ENCODE data around the gene ABCC2. TPM values are rescaled to one million over a fixed set of nuclear protein-coding genes. Genes with fewer than 3 reads are reported as not detected.

ABCC2 gene
- polyA plus RNA-seq, 3 donors, result 6.9 to 11.1 (median 9.8) TPM

DNA sequence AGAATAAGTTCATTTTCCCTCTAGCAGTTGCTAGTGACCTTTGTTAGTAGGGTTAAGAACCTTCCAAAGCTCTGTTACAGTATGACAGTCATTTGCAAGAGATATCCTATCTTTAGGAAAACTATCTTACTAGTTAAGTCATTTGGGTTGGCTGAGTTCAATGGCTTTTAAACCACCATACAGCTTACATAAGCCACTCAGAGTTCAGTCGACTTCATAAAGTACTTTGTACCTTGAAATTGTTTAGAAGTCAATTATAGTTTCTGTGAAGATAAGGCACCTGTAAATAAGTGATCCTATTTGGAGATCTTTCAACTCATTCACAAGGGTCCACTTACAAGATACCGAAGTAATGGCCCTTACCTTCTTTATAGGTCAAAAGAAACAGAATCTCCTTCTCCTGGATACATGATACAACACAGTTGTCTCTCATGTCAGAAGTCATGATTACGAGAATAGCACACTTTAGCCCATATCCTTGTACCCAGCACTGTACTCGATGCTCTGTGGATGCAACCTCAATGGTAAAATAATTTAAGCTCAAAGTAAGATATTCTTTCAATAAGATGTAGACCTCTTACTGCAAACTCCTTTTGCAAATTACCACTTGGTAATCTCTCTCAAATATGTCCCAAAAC, 11.9 kb upstream of the ABCC2 start:
- no peak for DNase-seq (ENCODE audit: low read depth in 3 of 3, low spot score in 2 of 3)

DNA sequence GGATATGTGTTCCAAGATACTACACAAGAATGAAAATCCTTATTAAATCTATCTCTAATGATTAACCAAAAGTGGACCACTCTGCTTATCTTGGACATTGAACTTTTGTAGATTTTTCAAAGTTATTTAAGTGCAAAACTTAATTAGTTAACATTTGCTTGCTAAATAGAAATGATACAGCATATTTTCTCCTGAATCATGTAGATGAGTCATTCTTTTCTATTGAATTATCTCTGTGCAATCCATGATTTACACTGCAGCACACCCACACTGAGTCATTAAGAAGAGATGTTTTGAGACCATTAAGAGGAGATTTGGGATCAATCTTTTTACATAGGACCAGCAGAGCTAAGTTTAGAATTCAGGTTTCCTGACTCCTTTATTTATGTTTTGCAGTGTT, 6.6 kb upstream of the ABCC2 start:
- no peak for DNase-seq (ENCODE audit: low read depth in 3 of 3, low spot score in 2 of 3)

DNA sequence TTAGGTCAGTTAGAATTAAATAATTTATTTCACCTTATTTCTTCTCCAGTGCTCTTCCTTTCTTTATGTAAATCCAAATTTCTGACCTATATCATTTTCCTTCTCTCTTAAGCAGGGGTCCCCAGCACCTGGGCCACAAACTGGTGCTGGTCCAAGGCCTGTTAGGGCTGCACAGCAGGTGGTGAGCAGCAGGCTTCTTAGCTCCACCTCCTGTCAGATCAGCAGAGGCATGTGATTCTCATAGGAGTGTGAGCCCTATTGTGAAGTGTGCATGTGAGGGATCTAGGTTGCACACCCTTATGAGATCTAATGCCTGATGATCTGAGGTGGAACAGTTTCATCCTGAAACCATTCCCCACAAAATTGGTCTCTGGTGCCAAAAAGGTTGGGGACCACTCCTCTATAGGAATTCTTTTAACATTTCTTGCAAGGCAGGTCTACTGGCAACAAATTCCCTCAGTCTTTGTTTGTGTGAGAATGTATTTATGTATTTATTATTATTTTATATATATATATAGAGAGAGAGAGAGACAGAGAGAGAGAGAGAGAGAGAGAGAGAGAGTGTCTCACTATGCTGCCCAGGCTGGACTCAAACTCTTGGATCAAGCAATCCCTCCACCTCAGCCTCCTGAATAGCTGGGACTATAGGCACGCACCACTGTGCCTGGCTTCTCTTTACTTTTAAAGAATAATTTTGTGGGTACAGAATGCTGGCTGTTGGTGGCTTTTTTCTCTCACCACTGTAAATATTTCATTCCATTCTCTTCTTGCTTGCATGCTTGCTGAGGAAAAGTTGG, 4.3 kb upstream of the ABCC2 start:
- DNase-seq (ENCODE audit: low read depth in 3 of 3, low spot score in 2 of 3), result no peak

DNA sequence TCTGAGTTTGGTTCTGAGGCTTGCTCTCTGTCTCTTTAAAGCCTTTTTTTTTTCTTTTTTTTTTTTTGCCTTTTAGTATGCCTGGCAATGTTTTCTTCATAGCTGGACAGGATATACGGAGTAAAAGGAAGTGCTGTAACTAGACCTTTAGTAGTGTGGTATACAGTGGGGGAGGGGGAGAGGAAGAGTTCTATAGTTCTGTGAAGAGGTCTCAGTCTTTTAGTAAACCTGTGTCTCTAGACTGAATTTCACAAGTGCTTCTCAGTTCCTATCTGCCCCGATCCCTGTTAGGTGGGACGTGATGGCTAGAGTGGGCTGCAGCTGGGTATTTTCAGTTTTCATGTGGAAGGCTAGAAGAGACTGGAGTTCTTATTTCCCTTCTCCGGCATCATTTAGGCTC, 3.1 kb upstream of the ABCC2 start:
- DNase-seq (ENCODE audit: low read depth in 3 of 3, low spot score in 2 of 3), result no peak

DNA sequence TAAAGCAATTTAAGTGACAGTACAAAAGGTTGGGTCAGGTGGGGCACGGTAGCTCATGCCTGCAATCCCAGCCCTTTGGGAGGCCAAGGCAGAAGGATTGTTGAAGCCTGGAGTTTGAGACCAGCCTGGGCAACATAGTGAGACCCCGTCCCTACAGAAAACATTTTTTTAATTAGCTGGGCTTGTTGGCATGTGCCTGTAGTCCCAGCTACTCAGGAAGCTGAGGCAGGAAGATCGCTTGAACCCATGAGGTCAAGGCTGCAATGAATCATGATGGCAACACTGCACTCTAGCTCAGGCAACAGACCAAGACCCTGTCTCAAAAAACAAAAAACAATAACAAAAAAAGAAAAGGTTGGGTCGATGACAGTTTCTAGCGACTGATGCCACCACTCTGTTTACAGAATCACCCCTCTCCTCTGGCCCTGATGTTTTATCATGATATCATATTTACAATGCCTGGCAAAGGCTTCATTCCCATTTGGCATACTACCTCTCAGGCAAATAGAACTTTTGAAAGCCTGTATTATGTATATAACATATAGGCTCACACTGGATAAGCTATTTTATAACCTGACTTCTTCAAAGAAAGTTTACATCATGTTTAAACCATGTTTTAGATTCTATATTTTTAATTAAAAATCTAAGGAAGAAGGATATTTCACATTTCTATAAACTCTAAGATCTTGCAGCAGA, 558 bp upstream of the ABCC2 start:
- DNase-seq (ENCODE audit: low read depth in 3 of 3, low spot score in 2 of 3), result no peak

DNA sequence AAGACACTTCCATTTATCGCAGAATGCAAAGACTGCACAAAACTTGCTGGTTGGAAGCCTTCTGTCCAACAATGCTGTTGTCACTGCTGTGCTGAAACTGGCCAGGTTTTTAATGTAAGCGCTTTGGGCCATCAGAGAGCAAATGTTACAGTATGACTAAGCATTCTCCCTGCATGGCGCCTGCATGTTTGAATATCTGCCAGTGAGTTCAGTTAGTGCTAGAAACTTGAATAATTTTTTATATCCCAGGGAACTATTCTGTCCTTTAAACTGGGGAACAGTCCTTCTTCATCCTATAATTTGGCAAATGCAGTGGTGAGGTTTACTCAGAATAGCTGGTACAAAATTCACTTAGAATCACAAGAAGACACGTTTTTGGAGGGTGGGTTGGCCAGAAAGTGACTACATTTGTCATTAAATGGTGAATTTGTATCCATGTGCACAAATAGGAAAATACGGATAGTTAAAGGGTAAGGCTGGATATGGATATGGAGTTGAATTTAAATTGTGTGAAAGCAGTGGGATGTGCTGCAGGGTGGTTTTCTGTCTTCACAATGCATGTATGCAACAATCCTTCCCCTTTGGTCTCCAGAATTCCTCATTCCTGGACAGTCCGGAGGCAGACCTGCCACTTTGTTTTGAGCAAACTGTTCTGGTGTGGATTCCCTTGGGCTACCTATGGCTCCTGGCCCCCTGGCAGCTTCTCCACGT, 1.7 kb downstream of the ABCC2 start:
- DNase-seq (ENCODE audit: low read depth in 3 of 3, low spot score in 2 of 3), result no peak

DNA sequence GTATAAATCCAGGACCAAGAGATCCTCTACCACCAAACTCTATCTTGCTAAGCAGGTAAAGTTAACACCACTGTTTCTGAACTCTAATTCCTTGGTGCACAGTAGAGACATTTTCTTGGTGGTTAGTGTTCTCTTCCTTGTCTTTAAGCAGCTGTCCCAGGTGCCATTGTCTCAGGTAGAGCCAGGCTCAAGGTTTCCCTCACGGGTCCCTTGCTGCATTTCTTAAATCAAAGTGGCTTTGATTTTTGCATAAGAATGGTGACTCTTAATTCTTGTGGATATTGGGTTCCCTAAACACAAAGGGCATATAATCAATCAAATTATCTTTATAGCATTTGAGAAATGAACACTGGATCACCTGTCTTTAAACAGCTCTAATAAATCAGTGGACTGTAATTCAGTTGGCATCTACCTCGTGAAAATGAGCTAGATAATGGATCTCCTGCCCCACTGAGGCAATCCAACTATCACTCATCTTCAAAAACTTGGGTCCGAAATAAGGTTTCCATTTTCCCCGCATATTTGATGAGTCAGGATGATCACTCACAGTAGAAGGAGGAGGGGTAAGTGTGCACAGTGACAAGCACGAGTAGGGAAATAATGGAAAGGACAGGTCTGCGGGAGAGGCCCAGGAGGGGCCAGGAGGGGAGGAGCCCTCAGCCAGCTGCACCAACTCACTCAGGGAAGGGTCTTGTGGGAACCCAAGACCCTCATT, 2.4 kb downstream of the ABCC2 start:
- no peak for DNase-seq (ENCODE audit: low read depth in 3 of 3, low spot score in 2 of 3)

DNA sequence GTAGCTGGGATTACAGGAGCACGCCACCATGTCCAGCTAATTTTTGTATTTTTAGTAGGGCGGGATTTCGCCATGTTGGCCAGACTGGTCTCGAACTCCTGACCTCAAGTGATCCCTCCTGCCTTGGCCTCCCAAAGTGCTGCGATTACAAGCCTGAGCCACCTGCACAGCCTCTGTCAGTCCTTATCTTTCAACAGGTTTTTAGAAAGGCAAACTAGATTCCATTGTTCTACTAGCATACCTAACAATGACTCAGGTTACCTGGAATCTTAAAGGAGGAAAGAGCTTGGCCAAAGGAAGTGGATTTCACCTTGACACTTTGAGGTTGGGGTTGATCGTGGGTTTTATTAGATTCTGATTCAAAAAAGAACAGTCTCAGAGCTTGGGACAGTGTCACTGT, 3.2 kb downstream of the ABCC2 start:
- DNase-seq (ENCODE audit: low read depth in 3 of 3, low spot score in 2 of 3), result no peak

DNA sequence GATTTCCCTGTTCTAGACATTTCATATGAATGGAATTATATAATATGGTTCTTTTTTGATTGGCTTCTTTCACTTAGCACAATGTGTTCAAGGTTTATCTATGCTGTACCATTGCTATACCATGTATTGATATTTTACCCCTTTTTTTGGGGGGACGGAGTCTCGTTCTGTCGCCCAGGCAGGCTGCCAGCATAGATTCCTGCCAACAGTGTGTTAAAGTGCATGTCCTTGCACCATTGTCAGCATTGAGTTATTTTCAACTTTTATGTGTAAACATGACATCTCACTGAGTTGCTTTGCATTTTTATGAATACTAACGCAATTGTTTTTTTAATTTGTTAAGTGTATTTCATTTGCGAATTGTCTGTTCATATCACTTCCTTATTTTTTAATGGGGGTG, 4.9 kb downstream of the ABCC2 start:
- no peak for DNase-seq (ENCODE audit: low read depth in 3 of 3, low spot score in 2 of 3)

DNA sequence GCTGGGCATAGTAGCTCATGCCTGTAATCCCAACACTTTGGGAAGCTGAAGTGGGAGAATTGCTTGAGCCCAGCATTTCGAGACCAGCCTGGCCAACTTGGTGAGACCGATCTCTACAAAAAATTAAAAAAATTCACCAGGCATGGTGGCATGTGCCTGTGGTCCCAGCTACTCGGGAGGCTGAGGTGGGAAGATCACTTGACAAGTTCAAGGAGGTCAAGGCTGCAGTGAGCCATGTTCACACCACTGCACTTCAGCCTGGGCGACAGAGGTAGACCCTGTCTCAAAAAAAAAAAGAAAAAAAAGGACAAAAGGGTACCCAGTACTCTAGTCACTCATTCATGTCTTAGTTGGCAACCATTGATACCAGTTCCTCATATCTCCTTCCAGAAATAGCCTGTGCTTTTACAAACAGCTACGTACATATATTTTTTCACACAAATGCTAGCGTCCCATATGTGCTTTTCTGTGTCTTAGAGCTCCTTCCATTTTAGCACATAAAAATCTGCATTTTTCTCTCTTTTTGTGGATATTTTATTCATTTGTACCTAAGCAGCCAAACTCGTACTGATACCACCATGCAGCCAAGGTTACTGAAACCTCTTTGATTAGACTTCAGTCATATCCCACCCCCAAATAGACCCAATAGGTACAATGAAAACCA, 5.5 kb downstream of the ABCC2 start:
- DNase-seq (ENCODE audit: low read depth in 3 of 3, low spot score in 2 of 3), result no peak

DNA sequence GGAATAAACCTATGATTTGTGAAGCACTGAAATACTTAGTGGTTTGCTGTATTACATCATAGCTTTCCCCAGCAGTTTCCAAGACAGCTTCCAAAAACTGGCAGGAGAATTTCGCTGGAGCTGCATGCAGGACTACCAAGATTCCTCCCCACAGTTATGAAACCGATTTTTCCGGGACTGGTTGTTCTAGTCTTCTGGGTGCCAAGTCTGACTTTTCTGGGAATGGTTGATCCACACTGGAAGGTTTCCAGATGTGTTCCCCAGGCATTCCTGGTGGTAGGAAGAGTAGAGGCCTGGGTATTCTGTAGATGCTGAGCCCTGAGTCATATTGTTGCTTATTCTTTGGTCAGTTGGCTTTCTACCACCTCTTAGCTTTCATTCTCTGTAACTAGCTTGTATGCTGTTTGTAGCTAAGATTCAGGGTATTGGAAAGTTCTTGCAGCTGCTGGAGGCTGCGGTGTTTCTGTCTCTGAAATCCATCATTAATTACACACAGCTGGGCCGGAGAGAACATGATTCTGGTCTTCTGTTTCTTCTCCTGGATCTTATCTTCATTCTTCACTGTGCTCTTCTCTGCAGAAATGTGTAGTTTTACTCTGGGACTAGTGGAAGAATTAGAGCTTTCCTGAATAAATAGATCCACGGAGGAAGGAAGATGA, 6.3 kb downstream of the ABCC2 start:
- DNase-seq (ENCODE audit: low read depth in 3 of 3, low spot score in 2 of 3), result no peak

DNA sequence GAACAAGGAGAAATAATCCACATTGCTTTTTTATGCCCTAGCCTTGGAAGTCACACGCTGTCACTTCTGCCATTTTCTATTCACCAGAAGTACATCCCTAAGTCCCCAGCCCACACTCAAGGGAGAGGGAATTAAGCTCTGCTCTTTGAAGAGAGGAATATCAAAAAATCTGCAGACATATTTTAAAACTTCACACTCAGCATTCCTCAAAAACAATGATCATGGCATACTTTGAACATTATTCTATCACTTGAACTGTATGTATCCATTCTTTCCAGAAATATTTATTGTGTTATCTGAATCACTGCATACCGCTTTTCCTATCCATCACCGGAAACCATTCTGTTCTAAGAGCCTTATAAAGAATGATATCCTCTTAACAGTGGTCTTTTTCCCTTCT, 9.4 kb downstream of the ABCC2 start:
- no peak for DNase-seq (ENCODE audit: low read depth in 3 of 3, low spot score in 2 of 3)

DNA sequence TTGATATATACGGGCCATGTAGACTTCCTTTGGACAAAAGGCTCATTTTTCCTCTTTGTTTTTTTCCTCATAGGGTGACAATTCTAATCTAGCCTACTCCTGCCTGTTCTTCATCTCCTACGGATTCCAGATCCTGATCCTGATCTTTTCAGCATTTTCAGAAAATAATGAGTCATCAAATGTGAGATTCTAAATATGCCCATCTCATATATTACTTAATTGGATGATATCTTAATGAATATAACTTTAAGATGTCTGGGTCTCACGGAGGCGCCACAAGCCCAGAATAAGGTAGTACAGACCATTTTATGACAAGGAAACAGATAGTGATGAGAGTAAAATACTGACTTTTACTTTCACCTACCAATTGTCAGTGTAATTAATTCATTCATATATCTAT, 11.4 kb downstream of the ABCC2 start:
- no peak for DNase-seq (ENCODE audit: low read depth in 3 of 3, low spot score in 2 of 3)

DNA sequence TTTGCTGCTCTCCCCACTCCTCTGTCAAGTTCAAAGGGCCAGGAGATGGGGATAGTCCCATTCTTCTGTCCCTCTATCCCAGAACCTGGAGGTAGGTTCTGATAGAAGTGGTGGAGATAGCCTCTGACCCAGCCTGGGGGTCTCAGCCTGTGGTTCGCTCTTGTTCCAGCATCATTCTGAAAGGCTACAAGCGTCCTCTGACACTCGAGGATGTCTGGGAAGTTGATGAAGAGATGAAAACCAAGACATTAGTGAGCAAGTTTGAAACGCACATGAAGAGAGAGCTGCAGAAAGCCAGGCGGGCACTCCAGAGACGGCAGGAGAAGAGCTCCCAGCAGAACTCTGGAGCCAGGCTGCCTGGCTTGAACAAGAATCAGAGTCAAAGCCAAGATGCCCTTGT, 14.5 kb downstream of the ABCC2 start:
- no peak for DNase-seq (ENCODE audit: low read depth in 3 of 3, low spot score in 2 of 3)

DNA sequence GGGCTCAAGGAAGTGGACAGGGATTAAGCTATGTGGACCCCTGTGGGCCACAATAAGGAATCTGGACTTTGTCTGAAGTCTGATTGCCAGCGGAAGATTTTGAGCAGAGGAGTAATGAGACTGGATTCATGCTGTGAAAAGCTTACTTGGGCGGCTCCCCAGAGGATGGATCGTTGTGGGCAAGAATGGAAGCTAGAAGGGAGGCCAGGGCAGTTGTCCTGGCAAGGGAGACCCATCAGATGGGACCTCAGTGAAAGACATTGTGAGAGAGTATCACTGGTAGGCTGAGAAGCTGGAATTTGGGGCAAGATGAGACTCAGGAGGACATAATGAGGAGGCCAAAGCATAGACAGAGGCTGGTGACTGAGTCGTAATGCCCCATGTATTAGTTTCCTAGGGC, 15.6 kb downstream of the ABCC2 start:
- no peak for DNase-seq (ENCODE audit: low read depth in 3 of 3, low spot score in 2 of 3)

DNA sequence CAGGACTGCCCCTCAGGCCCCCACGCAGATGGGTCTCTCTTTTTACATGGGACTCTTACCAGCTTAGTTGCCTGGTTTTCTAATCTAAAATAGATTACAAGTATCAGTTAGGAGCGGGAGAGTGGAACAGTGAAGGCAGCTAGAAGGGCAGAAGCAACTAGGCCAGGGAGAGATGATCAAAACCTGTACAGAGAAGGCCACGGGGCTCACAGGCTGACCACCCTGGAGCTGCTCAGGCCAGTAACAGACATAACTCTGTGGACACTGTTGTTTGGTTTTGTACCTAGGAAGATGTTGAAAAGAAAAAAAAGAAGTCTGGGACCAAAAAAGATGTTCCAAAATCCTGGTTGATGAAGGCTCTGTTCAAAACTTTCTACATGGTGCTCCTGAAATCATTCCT, 16.5 kb downstream of the ABCC2 start:
- DNase-seq (ENCODE audit: low read depth in 3 of 3, low spot score in 2 of 3), result no peak

DNA sequence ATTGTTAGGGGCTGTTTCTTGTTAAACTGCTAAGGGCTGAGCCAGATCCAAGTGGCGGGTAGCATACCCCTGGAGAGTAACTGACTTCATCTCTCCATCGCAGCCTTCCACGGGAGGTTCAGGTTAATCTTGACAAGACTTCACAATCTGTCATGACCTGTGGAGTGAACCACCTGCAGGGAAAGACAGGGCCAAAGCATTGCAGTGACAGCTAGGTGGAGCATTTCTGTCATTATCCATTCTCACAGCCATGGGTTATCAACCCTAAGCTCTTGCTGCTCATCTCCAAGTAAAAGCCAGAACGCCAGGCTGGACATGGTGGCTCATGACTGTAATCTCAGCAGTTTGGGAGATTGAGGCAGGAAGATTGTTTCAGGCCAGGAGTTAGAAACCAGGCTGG, 17.2 kb downstream of the ABCC2 start:
- no peak for DNase-seq (ENCODE audit: low read depth in 3 of 3, low spot score in 2 of 3)

DNA sequence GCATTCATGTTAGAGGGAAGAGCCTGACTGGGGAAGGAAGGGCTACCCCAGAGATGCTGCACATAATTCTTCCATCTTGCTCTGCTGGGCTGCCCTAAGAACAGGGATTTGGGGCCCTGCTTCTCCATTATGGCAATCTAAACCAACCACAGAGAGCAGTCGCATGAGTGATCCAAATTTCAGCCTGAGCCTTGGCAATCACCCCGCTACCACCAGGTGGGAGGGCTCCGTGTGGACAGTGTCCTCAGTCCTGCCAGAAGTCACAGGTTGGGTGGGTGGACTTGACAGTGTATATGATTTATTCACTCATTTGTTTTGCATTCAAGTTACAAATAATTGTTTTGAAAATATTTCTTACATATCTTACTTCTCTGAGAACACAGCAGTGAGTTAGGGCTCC, 22.0 kb downstream of the ABCC2 start:
- DNase-seq (ENCODE audit: low read depth in 3 of 3, low spot score in 2 of 3), result no peak

DNA sequence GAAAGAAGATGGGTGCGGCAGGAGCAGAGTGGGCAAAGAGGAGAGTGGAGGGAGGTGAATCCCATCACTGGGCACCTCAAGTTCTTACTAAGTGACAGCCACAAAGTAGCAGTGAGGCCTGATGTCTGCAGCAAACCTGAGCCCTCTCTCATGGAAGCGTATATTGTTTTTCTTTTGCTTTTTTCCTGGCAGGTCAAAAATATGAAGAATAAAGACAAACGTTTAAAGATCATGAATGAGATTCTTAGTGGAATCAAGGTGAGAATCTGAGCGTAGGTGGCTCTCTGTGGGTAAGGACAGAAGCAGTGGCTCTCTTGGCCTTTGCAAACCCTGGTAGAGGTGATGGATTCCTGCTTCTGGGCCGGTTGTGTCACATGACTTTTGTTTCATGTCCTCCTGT, 22.8 kb downstream of the ABCC2 start:
- no peak for DNase-seq (ENCODE audit: low read depth in 3 of 3, low spot score in 2 of 3)

DNA sequence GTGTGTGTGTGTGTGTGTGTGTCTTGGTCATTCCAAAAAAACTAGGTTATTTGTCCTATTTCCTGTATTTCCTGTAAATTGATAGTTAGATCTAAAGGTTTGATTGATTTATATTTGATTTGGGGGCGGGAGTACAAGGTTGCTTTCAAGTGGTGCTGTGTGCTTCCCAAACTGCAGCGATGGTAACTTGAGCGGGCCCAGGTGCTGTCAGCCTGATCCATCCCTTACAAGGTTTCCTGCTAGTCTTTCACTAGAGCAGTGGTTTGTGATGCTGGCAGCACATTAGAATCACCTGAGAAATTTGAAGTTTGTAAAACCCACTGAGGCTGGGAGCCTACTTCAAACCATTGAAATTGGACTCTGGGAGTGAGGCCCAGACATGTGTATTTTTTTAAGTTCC, 23.7 kb downstream of the ABCC2 start:
- no peak for DNase-seq (ENCODE audit: low read depth in 3 of 3, low spot score in 2 of 3)

Data from right renal cortex interstitium (tissue), 3 donors.